Esophagus squamous epithelium (tissue), 4 donors: ENCODE data around the gene SLC25A13.

Source experiments
- CTCF ChIP-seq, 6 experiments: fragments of 450-650 bp in 4 of 6; fragments of 200-600 bp in 2 of 6; sonication (generic) in 2 of 6; IDR thresholded peaks; one replicate each; pipeline ENCODE4 v1.5.1; 2016 to 2019; ENCODE audit warnings: antibody characterized with exemption in 6 of 6, mild to moderate bottlenecking in 4 of 6, moderate library complexity in 4 of 6
- POLR2A ChIP-seq, 4 donors: fragments of 450-650 bp; IDR thresholded peaks; one replicate each; pipeline ENCODE4 v1.6.1; 2017; ENCODE audit warnings: antibody characterized with exemption in 4 of 4, mild to moderate bottlenecking in 4 of 4, moderate library complexity in 3 of 4

GRCh38 chr7:96181174-96181573 lies 140.7 kb downstream of the SLC25A13 start:
- TF ChIP-seq POLR2A (IDR thresholded peaks at IDR 0.05) (no peak), CTCF (IDR thresholded peaks at IDR 0.05) (no peak)
